COR-L47 (cell line): ENCODE measurements around the gene GDI1.

Source experiments
- DNase-seq: peaks from one replicate; lab custom pipeline; 2025; lab: John Stamatoyannopoulos, UW

Gene GDI1

GRCh38 chrX:154482786-154483185 lies 45.8 kb downstream of the GDI1 start:
- DNase-seq: no peak

GRCh38 chrX:154483325-154483724 lies 46.4 kb downstream of the GDI1 start:
- DNase-seq: no peak

GRCh38 chrX:154484255-154485149 lies 47.5 kb downstream of the GDI1 start:
- no peak for DNase-seq

DNA sequence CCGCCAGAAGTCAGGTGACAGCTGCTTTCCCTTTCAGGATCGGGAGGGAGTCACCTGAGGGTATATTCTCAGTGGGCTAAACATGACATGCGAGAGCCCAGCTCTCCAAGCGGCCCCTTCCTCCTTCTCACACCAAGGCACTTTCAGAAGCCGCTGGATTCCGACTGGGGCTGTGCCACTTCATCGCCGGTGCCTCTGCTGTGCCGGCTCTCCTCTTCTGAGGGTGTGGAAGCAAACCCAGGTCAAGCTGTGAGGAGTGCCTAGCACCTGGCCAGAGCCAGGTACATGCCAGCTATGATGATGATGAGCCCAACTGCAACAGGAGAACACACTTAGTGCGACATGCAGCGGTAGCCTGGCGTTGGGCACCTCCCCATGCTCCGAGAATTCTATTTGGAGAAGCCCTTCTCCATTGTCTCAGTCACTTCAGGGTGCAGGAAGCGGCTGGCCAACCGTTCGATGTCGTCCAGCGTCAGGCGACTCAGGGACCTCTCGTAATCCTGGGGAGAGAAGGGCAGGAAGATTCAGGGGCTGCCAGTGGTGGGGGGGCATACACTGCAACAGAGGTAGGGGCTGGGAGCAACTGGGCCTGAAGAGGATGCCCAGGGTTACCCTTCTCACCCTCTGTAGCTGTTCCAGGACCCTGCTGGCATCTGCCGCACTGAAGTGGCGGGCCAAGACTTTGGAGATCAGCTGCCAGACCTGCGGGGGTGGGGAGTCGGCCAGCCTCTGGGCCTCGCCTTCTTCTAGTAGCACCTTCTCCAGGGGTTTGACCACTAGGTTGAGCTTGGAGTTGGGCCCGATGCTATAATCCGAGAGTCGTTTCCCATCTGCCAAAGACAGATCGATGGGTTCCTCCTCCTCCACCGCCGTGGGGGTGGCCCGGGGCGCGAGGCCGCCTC lies 48.4 kb downstream of the GDI1 start:
- no peak for DNase-seq

GRCh38 chrX:154486052-154486395 lies 49.1 kb downstream of the GDI1 start:
- no peak for DNase-seq

DNA sequence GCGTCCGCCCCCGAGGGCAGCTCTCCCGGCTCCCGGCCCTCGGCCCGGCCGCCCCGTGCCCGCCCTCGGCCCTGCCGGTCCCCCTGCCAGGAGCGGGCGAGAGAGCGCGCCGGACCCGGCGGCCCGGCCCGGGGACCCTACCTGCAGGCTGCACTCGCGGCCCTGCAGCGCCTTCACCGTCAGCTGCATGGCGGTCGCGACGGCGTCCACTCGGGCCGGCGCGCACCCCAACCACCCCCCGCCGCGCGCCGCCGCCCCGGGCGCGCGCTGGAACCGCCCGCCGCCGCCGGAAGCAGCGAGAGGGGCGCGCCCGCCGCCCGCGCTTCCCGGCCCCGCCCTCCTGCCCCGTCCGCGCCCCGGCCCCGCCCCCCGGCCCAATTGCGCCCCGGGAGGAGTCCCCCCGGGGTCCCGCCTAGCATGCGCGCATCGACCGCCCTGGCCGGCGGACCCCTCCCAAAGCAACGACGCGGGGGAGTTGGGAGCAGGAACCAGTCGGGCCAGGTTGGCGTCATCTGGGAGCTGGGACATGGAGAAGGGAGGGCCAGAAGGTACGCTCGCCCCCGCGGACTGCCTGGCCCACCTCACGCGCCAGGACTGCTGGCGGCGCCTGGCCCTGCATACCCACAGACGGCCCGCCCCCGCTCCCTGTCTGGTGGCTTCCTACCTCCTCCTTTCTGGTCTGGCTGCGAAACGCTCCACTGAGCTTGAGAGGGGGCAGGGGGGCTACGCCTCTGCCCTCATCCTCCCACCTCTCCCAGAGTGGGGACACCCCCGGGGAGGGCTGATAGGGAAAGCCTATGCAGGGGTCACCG lies 49.6 kb downstream of the GDI1 start, which contains the start of gene UBL4A:
Gene UBL4A, minus strand, starts transcription at position 220 of the 812 bp plus-strand sequence. Its CDS starts 31 bp downstream, at position 189.
- no peak for DNase-seq

DNA sequence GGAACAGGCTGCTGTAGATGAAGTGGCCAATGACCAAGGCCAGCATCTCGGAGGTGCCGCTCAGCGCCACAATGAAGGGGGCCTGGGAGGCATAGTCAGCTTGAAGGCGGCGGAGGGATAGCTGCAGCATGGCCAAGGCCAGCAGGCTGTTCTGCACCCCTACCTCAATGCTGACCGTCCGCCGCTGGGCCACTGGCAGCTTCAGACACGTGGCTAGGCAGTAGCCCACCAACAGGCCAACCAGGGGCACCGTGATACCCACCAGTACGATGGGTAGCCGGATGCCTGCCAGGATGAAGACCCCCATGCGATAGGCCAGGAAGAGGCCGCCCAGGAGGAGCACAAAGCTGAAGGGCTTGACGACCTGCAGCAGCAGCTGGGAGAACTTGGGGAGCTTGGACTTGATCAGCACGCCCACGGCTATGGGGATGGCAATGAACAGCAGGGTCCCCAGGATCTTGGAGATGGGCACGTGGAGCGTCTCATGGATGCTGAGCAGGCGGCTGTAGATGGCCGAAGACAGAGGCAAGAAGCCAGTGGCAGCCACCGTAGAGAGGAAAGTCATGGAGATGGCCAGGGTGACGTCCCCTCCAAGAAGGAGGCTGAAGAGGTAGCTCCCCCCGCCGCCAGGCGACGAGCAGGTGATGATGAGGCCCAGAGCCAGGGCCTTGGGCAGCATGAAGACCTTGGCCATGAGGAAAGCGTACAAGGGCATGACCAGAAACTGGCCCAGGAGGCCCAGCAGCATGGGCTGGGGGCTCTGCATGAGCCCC lies 50.8 kb downstream of the GDI1 start:
- DNase-seq: no peak

GRCh38 chrX:154488336-154489075 lies 51.6 kb downstream of the GDI1 start:
- no peak for DNase-seq

DNA sequence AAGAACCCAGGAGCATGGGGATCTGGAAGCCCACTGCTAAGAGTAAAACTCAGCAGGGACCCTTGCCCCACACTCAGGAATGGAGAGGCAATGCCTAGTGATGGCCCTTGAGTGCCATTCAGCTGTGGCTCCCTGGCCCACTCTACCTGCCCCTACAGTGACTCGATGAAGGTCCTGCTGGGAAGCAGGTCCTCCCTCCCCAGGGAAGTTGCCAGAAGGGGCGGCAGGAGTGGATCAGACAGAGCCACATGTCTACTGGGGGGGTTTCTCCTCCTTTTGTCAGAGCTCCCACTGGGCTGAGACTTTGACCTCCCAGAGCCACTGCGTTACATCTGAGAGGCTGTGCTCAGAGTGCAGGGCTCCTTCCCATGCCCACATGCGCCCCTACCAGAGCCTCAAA lies 52.2 kb downstream of the GDI1 start:
- DNase-seq: no peak

- no peak for DNase-seq
Measured at GRCh38 chrX:154490021-154490413, 53.1 kb downstream of the GDI1 start.

- DNase-seq: peak; percentile 83
Measured at GRCh38 chrX:154490414-154491083, 53.6 kb downstream of the GDI1 start, which contains the start of gene SLC10A3. Gene SLC10A3, minus strand, starts transcription at chrX:154490629. Its CDS starts 1,689 bp downstream, at chrX:154488940.
